NCI-H526 treated with DMSO at 0.1 percent for 48 hours (cell line): ENCODE data around the gene DTD2.

Experiments used
- DNase-seq: peaks from one replicate; lab custom pipeline; 2025; lab: John Stamatoyannopoulos, UW

DTD2 gene

DNA sequence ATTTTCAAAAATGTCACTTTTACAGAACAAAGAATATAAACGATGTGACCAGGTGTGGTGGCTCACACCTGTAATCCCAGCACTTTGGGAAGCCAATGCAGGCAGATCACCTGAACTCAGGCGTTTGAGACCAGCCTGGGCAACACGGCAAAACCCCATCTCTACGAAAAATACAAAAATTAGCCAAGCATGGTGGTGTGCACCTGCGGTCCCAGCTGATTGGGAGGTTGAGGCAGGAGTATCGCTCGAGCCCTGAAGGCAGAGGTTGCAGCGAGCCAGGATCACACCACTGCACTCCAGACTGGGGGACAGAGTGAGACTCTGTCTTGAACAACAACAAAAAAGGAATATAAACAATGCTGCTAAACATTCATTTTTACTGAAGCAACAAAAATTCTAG lies 52.2 kb downstream of the DTD2 start:
- no peak for DNase-seq

GRCh38 chr14:31403707-31404106 lies 53.6 kb downstream of the DTD2 start:
- DNase-seq, result no peak

- DNase-seq, result peak; percentile 47
These were observed 54.4 kb downstream of the DTD2 start for GRCh38 chr14:31402764-31403439.

DNA sequence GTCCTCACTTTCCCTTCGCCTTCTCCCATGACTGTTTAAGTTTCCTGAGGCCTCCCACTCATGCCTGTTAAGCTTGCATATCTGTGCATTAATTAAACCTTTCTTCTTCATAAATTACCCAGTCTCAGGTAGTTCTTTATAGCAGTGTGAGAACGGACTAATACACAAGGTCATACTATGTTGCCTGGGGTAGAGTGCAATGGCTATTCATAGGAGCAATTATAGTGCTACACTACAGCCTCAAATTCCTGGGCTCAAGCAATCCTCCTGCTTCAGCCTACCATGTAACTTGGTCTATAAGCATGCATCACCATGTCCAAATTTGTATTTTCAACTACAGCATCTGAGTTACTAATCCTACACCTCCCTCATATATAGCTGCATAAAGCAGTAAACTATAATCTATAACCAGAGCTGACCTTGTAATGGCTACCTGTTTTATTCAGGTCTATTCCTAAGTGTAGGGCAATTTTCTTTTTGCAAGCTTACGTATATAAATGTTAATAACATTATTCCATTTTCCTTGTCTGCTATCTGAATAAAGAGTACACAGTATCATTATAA lies 55.9 kb downstream of the DTD2 start:
- no peak for DNase-seq

DNA sequence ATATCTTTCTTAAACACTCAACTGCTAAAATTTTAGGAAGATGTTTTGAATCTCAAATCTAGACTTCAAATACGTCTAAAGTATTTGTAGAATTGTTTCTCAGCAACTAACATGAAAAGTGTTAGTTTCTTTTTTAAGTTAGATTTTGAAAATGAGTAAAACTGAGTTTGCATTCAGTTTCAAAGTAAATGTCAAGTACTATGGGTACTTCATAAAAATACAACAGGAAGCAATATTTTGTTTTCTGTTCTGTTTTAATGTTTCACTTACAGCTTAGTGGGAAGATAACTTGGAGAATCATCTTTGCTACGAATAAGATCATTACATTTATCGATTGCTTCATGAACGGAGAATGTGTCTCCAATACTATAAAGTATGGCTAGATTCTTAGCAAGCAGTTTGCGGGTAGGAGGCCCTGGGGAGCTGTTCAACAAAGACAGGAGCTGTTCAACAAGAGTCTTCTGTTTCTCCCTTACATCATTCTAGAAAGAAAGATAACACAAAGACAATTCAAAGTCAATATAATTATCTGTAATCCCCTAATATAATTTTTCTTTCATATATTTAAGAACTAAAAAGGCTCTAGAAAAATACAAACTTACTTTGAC lies 57.2 kb downstream of the DTD2 start:
- no peak for DNase-seq
